ENCODE data around the gene SET. TPM values are rescaled to one million over a fixed set of nuclear protein-coding genes. Genes with fewer than 3 reads are reported as not detected.

The SET gene
- polyA plus RNA-seq, 1 donor from 2014 or later, result 257 TPM

- Mint-ChIP-seq H3K9me3 (no peaks in the 10 kb centered on the region), H3K27me3 (no peaks in the 10 kb centered on the region), H3K27ac (no peak overlapping the region), H3K4me3 (no peak overlapping the region), H3K4me1 (no peaks in the 10 kb centered on the region), H3K36me3 (no peaks in the 10 kb centered on the region)
Measured at GRCh38 chr9:128713941-128714573, 25.0 kb downstream of the SET start.

- Mint-ChIP-seq H3K36me3 (no peaks in the 10 kb centered on the region), H3K27ac (peak overlapping the region in 1 of 3 donors; percentile 39), H3K27me3 (no peaks in the 10 kb centered on the region), H3K9me3 (no peaks in the 10 kb centered on the region), H3K4me3 (no peak overlapping the region), H3K4me1 (no peaks in the 10 kb centered on the region)
Measured at GRCh38 chr9:128714586-128715435, 25.8 kb downstream of the SET start.

- Mint-ChIP-seq H3K27me3 (no peaks in the 10 kb centered on the region), H3K4me3 (no peak overlapping the region), H3K36me3 (no peaks in the 10 kb centered on the region), H3K9me3 (no peaks in the 10 kb centered on the region), H3K4me1 (no peaks in the 10 kb centered on the region), H3K27ac (no peak overlapping the region)
Measured at GRCh38 chr9:128715436-128715750, 26.4 kb downstream of the SET start.

- Mint-ChIP-seq H3K27me3 (no peaks in the 10 kb centered on the region), H3K36me3 (no peaks in the 10 kb centered on the region), H3K4me3 (no peak overlapping the region), H3K9me3 (no peaks in the 10 kb centered on the region), H3K27ac (peak overlapping the region in 1 of 3 donors; percentile 1), H3K4me1 (no peaks in the 10 kb centered on the region)
Measured at GRCh38 chr9:128716581-128717254, 27.7 kb downstream of the SET start.

GRCh38 chr9:128718047-128718446 lies 29.0 kb downstream of the SET start:
- H3K9me3 Mint-ChIP-seq, result no peaks in the 10 kb centered on the region
- no peak overlapping the region for H3K4me3 Mint-ChIP-seq
- no peaks in the 10 kb centered on the region for H3K36me3 Mint-ChIP-seq
- H3K27me3 Mint-ChIP-seq, result no peaks in the 10 kb centered on the region
- no peak overlapping the region for H3K27ac Mint-ChIP-seq
- H3K4me1 Mint-ChIP-seq, result peaks cover 0 to 6% (median 6%) of the 10 kb centered on the region in 3 donors

GRCh38 chr9:128718475-128718874 lies 29.5 kb downstream of the SET start:
- H3K4me3 Mint-ChIP-seq, result no peak overlapping the region
- no peaks in the 10 kb centered on the region for H3K36me3 Mint-ChIP-seq
- H3K27ac Mint-ChIP-seq, result no peak overlapping the region
- no peaks in the 10 kb centered on the region for H3K27me3 Mint-ChIP-seq
- H3K4me1 Mint-ChIP-seq, result peaks cover 0 to 7% (median 6%) of the 10 kb centered on the region in 3 donors
- H3K9me3 Mint-ChIP-seq, result no peaks in the 10 kb centered on the region

GRCh38 chr9:128719919-128720605 lies 31.0 kb downstream of the SET start:
- Mint-ChIP-seq H3K9me3 (no peaks in the 10 kb centered on the region), H3K4me1 (peaks cover 5 to 16% (median 11%) of the 10 kb centered on the region in 3 donors), H3K27ac (no peak overlapping the region), H3K27me3 (no peaks in the 10 kb centered on the region), H3K4me3 (no peak overlapping the region), H3K36me3 (no peaks in the 10 kb centered on the region)

- Mint-ChIP-seq H3K4me1 (peaks cover 5 to 16% (median 14%) of the 10 kb centered on the region in 3 donors), H3K4me3 (peak overlapping the region in 1 of 4 donors; percentile 45)
Measured at GRCh38 chr9:128720841-128721486, 31.9 kb downstream of the SET start.

GRCh38 chr9:128721487-128722010 lies 32.5 kb downstream of the SET start:
- Mint-ChIP-seq H3K27ac (peak overlapping the region in 2 of 3 donors; percentile 39 to 95), H3K9me3 (no peaks in the 10 kb centered on the region), H3K4me1 (peaks cover 5 to 16% (median 14%) of the 10 kb centered on the region in 3 donors), H3K36me3 (no peaks in the 10 kb centered on the region), H3K27me3 (no peaks in the 10 kb centered on the region), H3K4me3 (peak overlapping the region in 1 of 4 donors; percentile 92)

More at GRCh38 chr9:128720841-128721486, 31.9 kb downstream of the SET start:
- Mint-ChIP-seq H3K27ac (peak overlapping the region in 1 of 3 donors; percentile 19), H3K36me3 (no peaks in the 10 kb centered on the region), H3K27me3 (no peaks in the 10 kb centered on the region), H3K9me3 (no peaks in the 10 kb centered on the region)

GRCh38 chr9:128722380-128723351 lies 33.6 kb downstream of the SET start:
- H3K27me3 Mint-ChIP-seq, result no peaks in the 10 kb centered on the region
- no peaks in the 10 kb centered on the region for H3K9me3 Mint-ChIP-seq
- H3K4me1 Mint-ChIP-seq, result peaks cover 5 to 16% (median 14%) of the 10 kb centered on the region in 3 donors
- H3K36me3 Mint-ChIP-seq, result no peaks in the 10 kb centered on the region
- peak overlapping the region; percentile 87 to 93 (median 92) for H3K4me3 Mint-ChIP-seq
- H3K27ac Mint-ChIP-seq, result peak overlapping the region in 2 of 3 donors; percentile 74 to 95

- H3K4me1 Mint-ChIP-seq, result peaks cover 5 to 16% (median 14%) of the 10 kb centered on the region in 3 donors
Measured at GRCh38 chr9:128723352-128723865, 34.4 kb downstream of the SET start.

GRCh38 chr9:128723866-128724743 lies 35.1 kb downstream of the SET start, which contains the start of gene ZDHHC12:
TSS of gene ZDHHC12 (minus strand) at chr9:128724127. CDS start at chr9:128724093, 34 bp downstream.
- Mint-ChIP-seq H3K27ac (peak within 1 kb of the TSS; percentile 95 to 96 (median 95)), H3K36me3 (no peaks in the 10 kb centered on the region), H3K4me1 (peaks cover 5 to 16% (median 14%) of the 10 kb centered on the region in 3 donors), H3K27me3 (no peaks in the 10 kb centered on the region), H3K4me3 (peak within 1 kb of the TSS; percentile 92 to 95 (median 94)), H3K9me3 (no peaks in the 10 kb centered on the region)

More at GRCh38 chr9:128723352-128723865, 34.4 kb downstream of the SET start:
- H3K9me3 Mint-ChIP-seq, result no peaks in the 10 kb centered on the region
- peak overlapping the region; percentile 74 to 95 (median 92) for H3K27ac Mint-ChIP-seq
- peak overlapping the region; percentile 91 to 95 (median 92) for H3K4me3 Mint-ChIP-seq
- no peaks in the 10 kb centered on the region for H3K36me3 Mint-ChIP-seq
- no peaks in the 10 kb centered on the region for H3K27me3 Mint-ChIP-seq

Data from IgD-negative memory B cell (primary cell).